ENCODE measurements around the gene YPEL3.

Gene YPEL3

GRCh38 chr16:30066761-30067583 is 29.0 kb downstream of the YPEL3 start:
- Histone ChIP-seq H3K27ac (ENCODE audit: low read depth, low read length, severe bottlenecking) (no peak overlapping the region), H3K4me1 (ENCODE audit: control insufficient read depth, insufficient read depth, low read length, poor library complexity, severe bottlenecking) (peaks cover 31% of the 10 kb centered on the region), H3K4me3 (ENCODE audit: extremely low read depth, insufficient read depth, low read length, poor library complexity, severe bottlenecking) (peak overlapping the region; percentile 97), H3K9me3 (ENCODE audit: control insufficient read depth, low read length) (no peaks in the 10 kb centered on the region), H3K36me3 (ENCODE audit: control insufficient read depth, insufficient read depth, low read length) (peaks cover 55% of the 10 kb centered on the region)
- 79 to 82% methylated on average over 19 to 21 of the region's 21 CpGs for WGBS, 2 experiments (ENCODE audit: insufficient coverage in 2 of 2)

GRCh38 chr16:30065943-30066760 is 29.9 kb downstream of the YPEL3 start:
- Histone ChIP-seq H3K27ac (ENCODE audit: low read depth, low read length, severe bottlenecking) (peak overlapping the region; percentile 99), H3K4me3 (ENCODE audit: extremely low read depth, insufficient read depth, low read length, poor library complexity, severe bottlenecking) (peak overlapping the region; percentile 97), H3K36me3 (ENCODE audit: control insufficient read depth, insufficient read depth, low read length) (peaks cover 49% of the 10 kb centered on the region), H3K9me3 (ENCODE audit: control insufficient read depth, low read length) (no peaks in the 10 kb centered on the region), H3K4me1 (ENCODE audit: control insufficient read depth, insufficient read depth, low read length, poor library complexity, severe bottlenecking) (peaks cover 31% of the 10 kb centered on the region)
- 1 to 2% methylated on average over 28 to 29 of the region's 44 CpGs for WGBS, 2 experiments (ENCODE audit: insufficient coverage in 2 of 2)

GRCh38 chr16:30065102-30065942 is 30.7 kb downstream of the YPEL3 start, which contains the start of gene ALDOA:
ALDOA (plus strand) TSS chr16:30065760; CDS start chr16:30066898, 1,138 bp downstream.
- peak within 1 kb of the TSS; percentile 97 for H3K4me3 ChIP-seq (ENCODE audit: extremely low read depth, insufficient read depth, low read length, poor library complexity, severe bottlenecking)
- H3K9me3 ChIP-seq (ENCODE audit: control insufficient read depth, low read length), result no peaks in the 10 kb centered on the region
- peaks cover 31% of the 10 kb centered on the region for H3K4me1 ChIP-seq (ENCODE audit: control insufficient read depth, insufficient read depth, low read length, poor library complexity, severe bottlenecking)
- peaks cover 49% of the 10 kb centered on the region for H3K36me3 ChIP-seq (ENCODE audit: control insufficient read depth, insufficient read depth, low read length)
- peak within 1 kb of the TSS; percentile 99 for H3K27ac ChIP-seq (ENCODE audit: low read depth, low read length, severe bottlenecking)
- WGBS, 2 experiments (ENCODE audit: insufficient coverage in 2 of 2), result 0% methylated on average over 67 to 71 of the region's 99 CpGs

GRCh38 chr16:30064729-30065101 is 31.3 kb downstream of the YPEL3 start:
- Histone ChIP-seq H3K4me1 (ENCODE audit: control insufficient read depth, insufficient read depth, low read length, poor library complexity, severe bottlenecking) (peaks cover 30% of the 10 kb centered on the region), H3K9me3 (ENCODE audit: control insufficient read depth, low read length) (no peaks in the 10 kb centered on the region), H3K4me3 (ENCODE audit: extremely low read depth, insufficient read depth, low read length, poor library complexity, severe bottlenecking) (peak overlapping the region; percentile 97), H3K27ac (ENCODE audit: low read depth, low read length, severe bottlenecking) (peak overlapping the region; percentile 99), H3K36me3 (ENCODE audit: control insufficient read depth, insufficient read depth, low read length) (peaks cover 49% of the 10 kb centered on the region)
- WGBS, 2 experiments (ENCODE audit: insufficient coverage in 2 of 2), result 0 to 1% methylated on average over 17 of the region's 25 CpGs

GRCh38 chr16:30063893-30064728 is 31.9 kb downstream of the YPEL3 start:
- peaks cover 24% of the 10 kb centered on the region for H3K4me1 ChIP-seq (ENCODE audit: control insufficient read depth, insufficient read depth, low read length, poor library complexity, severe bottlenecking)
- H3K27ac ChIP-seq (ENCODE audit: low read depth, low read length, severe bottlenecking), result peak overlapping the region; percentile 99
- H3K4me3 ChIP-seq (ENCODE audit: extremely low read depth, insufficient read depth, low read length, poor library complexity, severe bottlenecking), result peak overlapping the region; percentile 97
- peaks cover 46% of the 10 kb centered on the region for H3K36me3 ChIP-seq (ENCODE audit: control insufficient read depth, insufficient read depth, low read length)
- H3K9me3 ChIP-seq (ENCODE audit: control insufficient read depth, low read length), result no peaks in the 10 kb centered on the region
- WGBS, 2 experiments (ENCODE audit: insufficient coverage in 2 of 2), result 5 to 6% methylated on average over 9 to 17 of the region's 27 CpGs

GRCh38 chr16:30063278-30063892 is 32.6 kb downstream of the YPEL3 start:
- WGBS, 2 experiments (ENCODE audit: insufficient coverage in 2 of 2), result 60 to 62% methylated on average over 7 to 11 of the region's 12 CpGs
- Histone ChIP-seq H3K27ac (ENCODE audit: low read depth, low read length, severe bottlenecking) (peak overlapping the region; percentile 99), H3K4me1 (ENCODE audit: control insufficient read depth, insufficient read depth, low read length, poor library complexity, severe bottlenecking) (peaks cover 18% of the 10 kb centered on the region), H3K9me3 (ENCODE audit: control insufficient read depth, low read length) (no peaks in the 10 kb centered on the region), H3K36me3 (ENCODE audit: control insufficient read depth, insufficient read depth, low read length) (peaks cover 45% of the 10 kb centered on the region), H3K4me3 (ENCODE audit: extremely low read depth, insufficient read depth, low read length, poor library complexity, severe bottlenecking) (peak overlapping the region; percentile 97)

- WGBS, 2 experiments (ENCODE audit: insufficient coverage in 2 of 2), result 82 to 92% methylated on average over 2 of the region's 2 CpGs
- Histone ChIP-seq H3K4me3 (ENCODE audit: extremely low read depth, insufficient read depth, low read length, poor library complexity, severe bottlenecking) (no peak overlapping the region), H3K9me3 (ENCODE audit: control insufficient read depth, low read length) (no peaks in the 10 kb centered on the region), H3K36me3 (ENCODE audit: control insufficient read depth, insufficient read depth, low read length) (peaks cover 40% of the 10 kb centered on the region), H3K4me1 (ENCODE audit: control insufficient read depth, insufficient read depth, low read length, poor library complexity, severe bottlenecking) (peaks cover 9% of the 10 kb centered on the region), H3K27ac (ENCODE audit: low read depth, low read length, severe bottlenecking) (no peak overlapping the region)
These were observed 35.0 kb downstream of the YPEL3 start for GRCh38 chr16:30060836-30061554.

- Histone ChIP-seq H3K27ac (ENCODE audit: low read depth, low read length, severe bottlenecking) (no peak overlapping the region), H3K4me1 (ENCODE audit: control insufficient read depth, insufficient read depth, low read length, poor library complexity, severe bottlenecking) (peaks cover 9% of the 10 kb centered on the region), H3K4me3 (ENCODE audit: extremely low read depth, insufficient read depth, low read length, poor library complexity, severe bottlenecking) (no peak overlapping the region), H3K9me3 (ENCODE audit: control insufficient read depth, low read length) (no peaks in the 10 kb centered on the region), H3K36me3 (ENCODE audit: control insufficient read depth, insufficient read depth, low read length) (peaks cover 40% of the 10 kb centered on the region)
- WGBS, 2 experiments (ENCODE audit: insufficient coverage in 2 of 2), result 100% methylated on average over 4 of the region's 4 CpGs
These were observed 35.7 kb downstream of the YPEL3 start for GRCh38 chr16:30060346-30060745.

GRCh38 chr16:30054959-30055553 is 41.0 kb downstream of the YPEL3 start:
- 24 to 30% methylated on average over 8 to 9 of the region's 10 CpGs for WGBS, 2 experiments (ENCODE audit: insufficient coverage in 2 of 2)
- Histone ChIP-seq H3K4me3 (ENCODE audit: extremely low read depth, insufficient read depth, low read length, poor library complexity, severe bottlenecking) (peak overlapping the region; percentile 8), H3K4me1 (ENCODE audit: control insufficient read depth, insufficient read depth, low read length, poor library complexity, severe bottlenecking) (peaks cover 22% of the 10 kb centered on the region), H3K9me3 (ENCODE audit: control insufficient read depth, low read length) (no peaks in the 10 kb centered on the region), H3K36me3 (ENCODE audit: control insufficient read depth, insufficient read depth, low read length) (peaks cover 30% of the 10 kb centered on the region), H3K27ac (ENCODE audit: low read depth, low read length, severe bottlenecking) (no peak overlapping the region)
